GM12878 (cell line): ENCODE data around the gene TOM1L2. TPM values are rescaled to one million over a fixed set of nuclear protein-coding genes. Genes with fewer than 3 reads are reported as not detected.

Experiments used
- ATAC-seq: fragments of 200-7000 bp; cut with Tn5 transposase; 3 replicates; pipeline ENCODE4 v1.9.1; 2020; ENCODE audit warnings: mild to moderate bottlenecking, moderate library complexity
- BruUV-seq: library from RNA; stranded (reverse); fragments of 400-500 nt; replicated peaks from 2 replicates; lab custom pipeline; 2021; lab: Mats Ljungman, UMichigan
- CTCF ChIA-PET: fragments of 300-600 bp; sonication (Branson Sonifier 250); formaldehyde crosslinking; extraction: SDS; loops from one replicate; lab custom pipeline; 2021; ENCODE audit warnings: inconsistent platforms; lab: Yijun Ruan, JAX
- POLR2A ChIA-PET: fragments of 350-600 bp; formaldehyde crosslinking; extraction: SDS; loops from one replicate; lab custom pipeline; 2021; ENCODE audit warnings: inconsistent platforms; lab: Charles Lee
- RAD21 ChIA-PET: fragments of 300-600 bp; sonication (Branson Sonifier 250); formaldehyde crosslinking; loops from one replicate; lab custom pipeline; 2023; ENCODE audit warnings: antibody characterized with exemption; ENCODE audit not compliant: unreplicated experiment; lab: Charles Lee
- SMC1A ChIA-PET: fragments of 300-600 bp; sonication (Branson Sonifier 250); formaldehyde crosslinking; loops from one replicate; lab custom pipeline; 2023; ENCODE audit not compliant: unreplicated experiment, uncharacterized antibody; lab: Charles Lee
- DNase-seq: peaks from one replicate; pipeline ENCODE4 v3.0.0-alpha.2; 2011; ENCODE audit warnings: low read depth, low spot score
- FAIRE-seq: peaks from 3 replicates; lab custom pipeline; 2011; peaks lifted over from hg19 to GRCh38; lab: Jason Lieb, UNC
- H2AFZ ChIP-seq: 2 replicates; pipeline ENCODE4 v1.6.0; 2011; ENCODE audit warnings: low read depth, low read length, control low read depth; ENCODE audit not compliant: control insufficient read depth
- H3K27ac ChIP-seq: 2 replicates; pipeline ENCODE4 v1.5.1; 2011; ENCODE audit warnings: control low read depth; ENCODE audit not compliant: control insufficient read depth, insufficient read depth
- H3K27me3 ChIP-seq, 2 experiments: replicated peaks in 1 of 2; 2 replicates each; pipeline versions ENCODE4 v1.6.0 to v1.6.1; 2011; ENCODE audit warnings: low read length in 1 of 2; ENCODE audit not compliant: control insufficient read depth in 2 of 2, insufficient read depth in 2 of 2
- H3K36me3 ChIP-seq, 2 experiments: 2 replicates each; pipeline ENCODE4 v1.5.1; 2011; ENCODE audit warnings: low read length in 1 of 2; ENCODE audit not compliant: control insufficient read depth in 2 of 2, insufficient read depth in 2 of 2
- H3K4me1 ChIP-seq: 2 replicates; pipeline ENCODE4 v1.6.1; 2011; ENCODE audit warnings: mild to moderate bottlenecking, low read length, moderate library complexity, mixed read lengths; ENCODE audit not compliant: control insufficient read depth, insufficient read depth
- H3K4me2 ChIP-seq: 2 replicates; pipeline ENCODE4 v1.6.0; 2011; ENCODE audit warnings: control low read depth; ENCODE audit not compliant: control insufficient read depth, insufficient read depth
- H3K4me3 ChIP-seq: fragments of 200-600 bp; sonication (generic); 2 replicates; pipeline ENCODE4 v1.5.1; 2016
- H3K79me2 ChIP-seq: 2 replicates; pipeline ENCODE4 v1.6.0; 2011; ENCODE audit warnings: low read length; ENCODE audit not compliant: control insufficient read depth, insufficient read depth
- H3K9ac ChIP-seq: 2 replicates; pipeline ENCODE4 v1.8.0; 2011; ENCODE audit warnings: low read length, control low read depth, mixed read lengths; ENCODE audit not compliant: control insufficient read depth, insufficient read depth
- H3K9me3 ChIP-seq: replicated peaks from 3 replicates; pipeline ENCODE4 v1.5.1; 2011; ENCODE audit warnings: mild to moderate bottlenecking, low read length; ENCODE audit not compliant: control insufficient read depth, insufficient read depth
- H4K20me1 ChIP-seq: 2 replicates; pipeline ENCODE4 v1.6.0; 2011; ENCODE audit not compliant: control insufficient read depth, insufficient read depth
- ATF7 ChIP-seq: fragments of 450-650 bp; IDR thresholded peaks from 2 replicates; pipeline ENCODE4 v1.6.1; 2016; ENCODE audit warnings: low read depth, mild to moderate bottlenecking
- ESRRA ChIP-seq: IDR thresholded peaks from 2 replicates; pipeline ENCODE4 v1.6.1; 2012; ENCODE audit warnings: mild to moderate bottlenecking, low read length, improper control_type of control experiment
- FOXM1 ChIP-seq: IDR thresholded peaks from 2 replicates; pipeline ENCODE4 v1.6.1; 2012; ENCODE audit warnings: low read depth, mild to moderate bottlenecking, inconsistent platforms, low read length, moderate library complexity
- IKZF1 ChIP-seq: fragments of 450-650 bp; conservative IDR thresholded peaks from 2 replicates; pipeline ENCODE4 v1.6.1; 2017; ENCODE audit warnings: antibody characterized with exemption, mild to moderate bottlenecking
- MYB ChIP-seq: fragments of 150-350 bp; IDR thresholded peaks from 2 replicates; pipeline ENCODE4 v1.6.1; 2014; ENCODE audit warnings: mild to moderate bottlenecking, low read depth, low read length, borderline replicate concordance
- NFIC ChIP-seq: IDR thresholded peaks from 2 replicates; pipeline ENCODE4 v1.6.1; 2012; ENCODE audit warnings: low read depth, mild to moderate bottlenecking, inconsistent platforms, low read length, moderate library complexity
- NR2C1 ChIP-seq: fragments of 450-650 bp; IDR thresholded peaks from 2 replicates; pipeline ENCODE4 v1.6.1; 2017; ENCODE audit warnings: antibody characterized with exemption, mild to moderate bottlenecking, moderate library complexity
- POU2F2 ChIP-seq: IDR thresholded peaks from 3 replicates; pipeline ENCODE4 v1.6.1; 2011; ENCODE audit warnings: low read depth, mild to moderate bottlenecking, low read length, borderline replicate concordance
- SMAD1 ChIP-seq: fragments of 450-650 bp; IDR thresholded peaks from 2 replicates; pipeline ENCODE4 v1.6.1; 2018; ENCODE audit warnings: mild to moderate bottlenecking, low read depth; ENCODE audit not compliant: partially characterized antibody
- SMC3 ChIP-seq: IDR thresholded peaks from 2 replicates; pipeline ENCODE4 v1.6.1; 2011; ENCODE audit warnings: low read length, improper control_type of control experiment, borderline replicate concordance
- TCF3 ChIP-seq: IDR thresholded peaks from 2 replicates; pipeline ENCODE4 v1.6.1; 2012; ENCODE audit warnings: low read depth, mild to moderate bottlenecking, low read length, borderline replicate concordance; ENCODE audit not compliant: insufficient read depth
- YBX1 ChIP-seq: fragments of 450-650 bp; IDR thresholded peaks from 2 replicates; pipeline ENCODE4 v1.6.1; 2016; ENCODE audit warnings: antibody characterized with exemption
- ZNF622 ChIP-seq: fragments of 450-650 bp; IDR thresholded peaks from 2 replicates; pipeline ENCODE4 v1.6.1; 2017; ENCODE audit warnings: mild to moderate bottlenecking, inconsistent platforms
- ZSCAN29 ChIP-seq: fragments of 450-650 bp; IDR thresholded peaks from 2 replicates; pipeline ENCODE4 v1.6.1; 2017; ENCODE audit warnings: mild to moderate bottlenecking, moderate library complexity
- WGBS: methylation state at CpG from one replicate; pipeline ENCODE4 v1.1.6; 2016; ENCODE audit warnings: low lambda C conversion rate; ENCODE audit not compliant: insufficient replicate concordance, insufficient coverage; ENCODE audit errors: missing lambda C conversion rate; 5-methylcytosine and 5-hydroxymethylcytosine counted together
- in situ Hi-C: fragments of 300-500 bp; cut with MboI; formaldehyde crosslinking; loops from 9 replicates; pipeline ENCODE4 v1.14.3; 2018; ENCODE audit warnings: mixed read lengths
- intact Hi-C: fragments of 100-400 bp; cut with micrococcal nuclease; formaldehyde crosslinking; loops from one replicate; pipeline ENCODE4 v1.14.2; 2022; ENCODE audit not compliant: unreplicated experiment
- polyA plus RNA-seq, 11 experiments: library from polyadenylated mRNA; depleted of rRNA in 4 of 11; unstranded in 6 of 11; stranded (reverse) in 5 of 11; fragments of >200 nt; fragmentation: Nextera tagmentation in 4 of 11; fragmentation: Illumina TruSeq in 1 of 11; extraction: Ambion mirVana in 4 of 11; extraction: Trizol in 1 of 11; gene quantifications; 1 replicate in 1 of 11; 2 replicates in 10 of 11; pipeline versions ENCODE4 v1.2.1 to v1.2.3, GENCODE V29; 2011 to 2016; ENCODE audit warnings: inconsistent platforms in 2 of 11, missing spikeins in 2 of 11, low read depth in 1 of 11
- total RNA-seq, 4 experiments: library from RNA; depleted of rRNA in 3 of 4; stranded (reverse); fragments of >200 nt in 3 of 4; fragmentation: Illumina TruSeq in 1 of 4; extraction: Trizol in 1 of 4; gene quantifications; 2 replicates each; pipeline versions ENCODE4 v1.2.1 to v1.2.3, GENCODE V29; 2013 to 2021
- TF ChIP-seq, protein P1 (sequence below): fragments of 450-650 bp; formaldehyde crosslinking; IDR thresholded peaks from 2 replicates; pipeline ENCODE4 v1.5.0; 2022; ENCODE audit warnings: mild to moderate bottlenecking, missing genetic modification characterization
- TF ChIP-seq, protein P2 (sequence below): fragments of 150-350 bp; IDR thresholded peaks from 2 replicates; pipeline ENCODE4 v1.6.1; 2014; ENCODE audit warnings: mild to moderate bottlenecking, low read depth, low read length
- TF ChIP-seq, protein P3 (sequence below): fragments of 450-650 bp; IDR thresholded peaks from 2 replicates; pipeline ENCODE4 v1.6.1; 2016; ENCODE audit warnings: mild to moderate bottlenecking

TOM1L2 gene
- total and polyA plus RNA-seq, 10 of the 15 experiments (the other 5 are each of a cell fraction or from before 2014, with no cell fraction given): 0.19 to 19.2 (median 8.1) TPM

DNA sequence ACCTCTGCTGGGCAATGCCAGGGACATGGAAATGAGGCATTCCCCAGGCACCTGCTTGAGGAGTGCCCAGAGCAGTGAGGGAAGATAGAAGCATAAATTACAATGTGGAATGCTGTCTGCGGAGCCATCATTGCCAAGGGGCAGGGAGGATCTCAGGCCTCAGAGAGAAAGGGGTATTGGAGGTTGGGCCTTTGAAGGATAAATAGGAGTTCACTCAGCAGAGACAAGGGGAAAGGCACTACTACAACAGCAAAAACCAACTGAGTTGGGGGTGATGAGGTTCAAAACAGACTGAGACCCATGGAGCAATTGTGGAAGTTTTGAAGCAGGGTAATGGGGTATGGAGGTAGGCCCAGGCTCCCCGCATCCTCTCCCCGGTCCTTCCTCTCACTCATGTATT lies 168.2 kb downstream of the TOM1L2 start (continued):
- TF ChIP-seq, protein P1, sequence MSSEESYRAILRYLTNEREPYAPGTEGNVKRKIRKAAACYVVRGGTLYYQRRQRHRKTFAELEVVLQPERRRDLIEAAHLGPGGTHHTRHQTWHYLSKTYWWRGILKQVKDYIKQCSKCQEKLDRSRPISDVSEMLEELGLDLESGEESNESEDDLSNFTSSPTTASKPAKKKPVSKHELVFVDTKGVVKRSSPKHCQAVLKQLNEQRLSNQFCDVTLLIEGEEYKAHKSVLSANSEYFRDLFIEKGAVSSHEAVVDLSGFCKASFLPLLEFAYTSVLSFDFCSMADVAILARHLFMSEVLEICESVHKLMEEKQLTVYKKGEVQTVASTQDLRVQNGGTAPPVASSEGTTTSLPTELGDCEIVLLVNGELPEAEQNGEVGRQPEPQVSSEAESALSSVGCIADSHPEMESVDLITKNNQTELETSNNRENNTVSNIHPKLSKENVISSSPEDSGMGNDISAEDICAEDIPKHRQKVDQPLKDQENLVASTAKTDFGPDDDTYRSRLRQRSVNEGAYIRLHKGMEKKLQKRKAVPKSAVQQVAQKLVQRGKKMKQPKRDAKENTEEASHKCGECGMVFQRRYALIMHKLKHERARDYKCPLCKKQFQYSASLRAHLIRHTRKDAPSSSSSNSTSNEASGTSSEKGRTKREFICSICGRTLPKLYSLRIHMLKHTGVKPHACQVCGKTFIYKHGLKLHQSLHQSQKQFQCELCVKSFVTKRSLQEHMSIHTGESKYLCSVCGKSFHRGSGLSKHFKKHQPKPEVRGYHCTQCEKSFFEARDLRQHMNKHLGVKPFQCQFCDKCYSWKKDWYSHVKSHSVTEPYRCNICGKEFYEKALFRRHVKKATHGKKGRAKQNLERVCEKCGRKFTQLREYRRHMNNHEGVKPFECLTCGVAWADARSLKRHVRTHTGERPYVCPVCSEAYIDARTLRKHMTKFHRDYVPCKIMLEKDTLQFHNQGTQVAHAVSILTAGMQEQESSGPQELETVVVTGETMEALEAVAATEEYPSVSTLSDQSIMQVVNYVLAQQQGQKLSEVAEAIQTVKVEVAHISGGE (CRISPR knock-in tag): no peak

DNA sequence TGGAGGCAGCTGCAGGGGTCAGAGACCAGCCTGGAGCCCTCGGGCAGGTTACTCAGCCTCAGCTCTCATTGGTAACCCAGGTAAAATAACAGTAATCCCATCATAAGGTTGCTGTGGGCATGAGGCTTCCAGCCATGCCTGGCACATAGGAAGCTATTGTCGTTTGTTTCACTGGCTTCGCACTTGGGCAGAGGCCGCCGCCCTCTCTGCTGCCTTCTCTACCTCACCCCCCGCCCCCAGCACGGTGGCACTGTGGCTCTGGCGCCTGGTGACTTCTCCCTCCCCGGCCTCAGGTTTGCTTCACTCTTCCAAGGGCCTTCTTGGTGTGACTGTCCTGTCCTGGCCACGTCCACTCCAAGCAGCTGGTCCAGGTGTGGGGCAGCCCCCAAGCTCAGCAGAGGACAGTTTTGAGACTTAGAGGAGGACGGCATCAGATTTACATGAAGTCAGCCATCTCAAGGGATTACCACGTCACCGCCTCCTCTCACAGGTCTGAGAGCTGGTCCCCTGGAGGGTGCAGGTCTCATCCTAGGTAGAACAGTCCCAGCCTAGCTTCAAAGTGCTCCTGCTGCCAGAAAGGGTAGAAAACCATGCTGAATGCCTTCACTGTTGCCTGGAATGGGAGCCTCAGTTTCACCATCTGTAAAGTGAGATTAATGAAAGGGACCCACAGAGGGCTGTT lies 170.3 kb downstream of the TOM1L2 start:
- ATAC-seq: no peak
- Histone ChIP-seq H3K4me2 (no peak overlapping the region), H3K79me2 (no peaks in the 10 kb centered on the region), H3K27me3 (no peaks in the 10 kb centered on the region), H3K4me3 (no peak overlapping the region), H3K9me3 (no peaks in the 10 kb centered on the region), H3K4me1 (no peaks in the 10 kb centered on the region), H4K20me1 (no peaks in the 10 kb centered on the region; the same call in 1 of the 2 replicates), H3K36me3 (peaks cover 8 to 20% of the 10 kb centered on the region in 2 experiments; a peak in 3 of 4 replicates), H3K27ac (no peak overlapping the region), H2AFZ (no peak overlapping the region), H3K9ac (no peak overlapping the region)
- ChIA-PET SMC1A (interaction anchor here (0.8 to 1.1 kb wide), 2 partner anchors 10 to 117 kb away, joined by 3 to 5 read pairs; no protein-coding TSS in a partner anchor), RAD21 (no interaction called here), POLR2A (no interaction called here), CTCF (interaction anchor here (0.6 to 0.9 kb wide), 3 partner anchors 13 to 73 kb away, joined by 3 to 4 read pairs (median 3); no protein-coding TSS in a partner anchor)
- in situ Hi-C loops (no loop called here), intact Hi-C loops (no loop called here)
- FAIRE-seq: no peak
- no peak for DNase-seq
- TF ChIP-seq NR2C1 (no peak), ZNF622 (no peak), YBX1 (no peak), IKZF1 (no peak), TCF3 (no peak), NFIC (no peak), POU2F2 (no peak), MYB (no peak), ATF7 (no peak), SMC3 (no peak), ESRRA (no peak), SMAD1 (no peak), FOXM1 (no peak), ZSCAN29 (no peak)
- TF ChIP-seq, protein P2, sequence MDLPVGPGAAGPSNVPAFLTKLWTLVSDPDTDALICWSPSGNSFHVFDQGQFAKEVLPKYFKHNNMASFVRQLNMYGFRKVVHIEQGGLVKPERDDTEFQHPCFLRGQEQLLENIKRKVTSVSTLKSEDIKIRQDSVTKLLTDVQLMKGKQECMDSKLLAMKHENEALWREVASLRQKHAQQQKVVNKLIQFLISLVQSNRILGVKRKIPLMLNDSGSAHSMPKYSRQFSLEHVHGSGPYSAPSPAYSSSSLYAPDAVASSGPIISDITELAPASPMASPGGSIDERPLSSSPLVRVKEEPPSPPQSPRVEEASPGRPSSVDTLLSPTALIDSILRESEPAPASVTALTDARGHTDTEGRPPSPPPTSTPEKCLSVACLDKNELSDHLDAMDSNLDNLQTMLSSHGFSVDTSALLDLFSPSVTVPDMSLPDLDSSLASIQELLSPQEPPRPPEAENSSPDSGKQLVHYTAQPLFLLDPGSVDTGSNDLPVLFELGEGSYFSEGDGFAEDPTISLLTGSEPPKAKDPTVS: no peak
- TF ChIP-seq, protein P3, sequence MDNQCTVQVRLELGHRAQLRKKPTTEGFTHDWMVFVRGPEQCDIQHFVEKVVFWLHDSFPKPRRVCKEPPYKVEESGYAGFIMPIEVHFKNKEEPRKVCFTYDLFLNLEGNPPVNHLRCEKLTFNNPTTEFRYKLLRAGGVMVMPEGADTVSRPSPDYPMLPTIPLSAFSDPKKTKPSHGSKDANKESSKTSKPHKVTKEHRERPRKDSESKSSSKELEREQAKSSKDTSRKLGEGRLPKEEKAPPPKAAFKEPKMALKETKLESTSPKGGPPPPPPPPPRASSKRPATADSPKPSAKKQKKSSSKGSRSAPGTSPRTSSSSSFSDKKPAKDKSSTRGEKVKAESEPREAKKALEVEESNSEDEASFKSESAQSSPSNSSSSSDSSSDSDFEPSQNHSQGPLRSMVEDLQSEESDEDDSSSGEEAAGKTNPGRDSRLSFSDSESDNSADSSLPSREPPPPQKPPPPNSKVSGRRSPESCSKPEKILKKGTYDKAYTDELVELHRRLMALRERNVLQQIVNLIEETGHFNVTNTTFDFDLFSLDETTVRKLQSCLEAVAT: no peak
- BruUV-seq: no TSS peak
- WGBS: 86% methylated on average over 13 of the region's 13 CpGs
